Measurements from ENCODE around the gene SRPRB.
"Not testable (repeated sequence)": the region's sequence is repeated elsewhere in the genome, so short reads cannot be mapped to it uniquely, and the experiment has no call there.

SRPRB gene

DNA sequence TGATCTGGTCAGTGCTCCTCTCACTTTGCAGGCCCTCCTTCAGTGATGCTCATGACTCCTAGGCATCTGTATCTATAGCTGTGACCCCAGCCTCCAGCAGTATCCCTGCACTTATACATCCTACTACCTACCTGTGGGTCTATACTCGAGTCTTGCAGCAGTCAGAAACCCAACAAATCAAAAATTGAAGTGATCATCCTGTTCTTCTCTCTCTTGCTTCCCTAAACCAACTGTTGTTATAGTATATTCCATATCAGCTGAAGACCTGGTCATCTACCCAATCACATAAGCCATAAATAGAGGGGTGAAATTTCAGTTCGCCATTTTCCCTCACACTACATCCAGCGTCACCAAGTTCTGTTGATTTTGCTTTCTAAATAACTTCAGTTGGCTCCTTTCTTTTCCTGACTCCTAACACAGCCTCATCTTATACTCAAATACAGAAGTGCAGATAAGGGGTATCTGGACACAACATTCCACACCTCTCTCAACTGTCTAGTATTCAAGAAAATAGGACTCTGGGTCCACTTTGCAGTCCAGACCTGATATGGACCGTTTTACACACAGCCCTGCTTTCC is 25.9 kb upstream of the SRPRB start:
- no peak for DNase-seq

DNA sequence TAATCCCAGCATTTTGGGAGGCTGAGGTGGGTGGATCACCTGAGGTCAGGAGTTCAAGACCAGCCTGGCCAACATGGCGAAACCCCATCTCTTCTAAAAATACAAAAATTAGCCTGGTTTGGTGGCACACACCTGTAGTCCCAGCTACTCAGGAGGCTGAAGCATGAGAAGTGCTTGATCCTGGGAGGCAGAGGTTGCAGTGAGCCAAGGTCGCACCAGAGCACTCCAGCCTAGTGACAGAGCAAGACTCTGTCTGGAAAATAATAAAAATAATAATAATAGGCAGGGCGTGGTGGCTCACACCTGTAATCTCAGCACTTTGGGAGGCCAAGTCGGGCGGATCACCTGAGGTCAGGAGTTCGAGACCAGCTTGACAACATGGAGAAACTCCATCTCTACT is 24.9 kb upstream of the SRPRB start:
- not testable (repeated sequence) for DNase-seq

DNA sequence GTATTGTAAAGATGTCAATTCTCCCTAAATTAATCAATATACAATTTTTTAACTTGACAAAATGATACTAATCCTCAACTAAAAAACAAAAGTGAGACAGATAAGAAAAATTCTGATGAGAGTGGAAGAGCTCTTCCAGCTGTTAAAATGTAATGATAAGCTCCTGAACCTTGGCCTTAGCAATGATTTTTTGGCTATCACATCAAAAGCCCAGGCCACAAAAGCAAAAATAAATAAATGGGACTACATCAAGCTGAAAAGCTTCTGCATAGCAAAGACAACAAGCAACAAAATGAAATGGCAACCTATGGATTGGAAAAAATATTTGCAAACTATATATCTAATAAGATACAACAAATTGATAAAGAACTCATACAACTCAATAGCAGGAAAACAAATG is 24.0 kb upstream of the SRPRB start:
- no peak for DNase-seq

DNA sequence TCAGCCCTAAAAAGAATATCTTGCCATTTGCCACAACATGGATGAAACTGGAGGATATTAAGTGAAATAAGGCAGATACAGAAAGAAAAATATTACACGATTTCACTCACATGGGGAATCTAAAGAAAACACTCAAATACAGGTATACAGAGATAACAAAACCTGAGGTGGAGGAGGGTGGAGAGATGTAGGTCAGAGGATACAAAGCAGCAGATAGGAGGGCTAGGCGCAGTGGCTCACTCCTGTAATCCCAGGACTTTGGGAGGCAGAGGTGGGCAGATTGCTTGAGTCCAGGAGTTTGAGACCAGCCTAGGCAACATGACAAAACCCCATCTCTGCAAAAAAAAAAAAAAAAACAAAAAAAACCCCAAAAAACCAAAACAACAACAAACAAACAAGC is 23.2 kb upstream of the SRPRB start:
- no peak for DNase-seq

DNA sequence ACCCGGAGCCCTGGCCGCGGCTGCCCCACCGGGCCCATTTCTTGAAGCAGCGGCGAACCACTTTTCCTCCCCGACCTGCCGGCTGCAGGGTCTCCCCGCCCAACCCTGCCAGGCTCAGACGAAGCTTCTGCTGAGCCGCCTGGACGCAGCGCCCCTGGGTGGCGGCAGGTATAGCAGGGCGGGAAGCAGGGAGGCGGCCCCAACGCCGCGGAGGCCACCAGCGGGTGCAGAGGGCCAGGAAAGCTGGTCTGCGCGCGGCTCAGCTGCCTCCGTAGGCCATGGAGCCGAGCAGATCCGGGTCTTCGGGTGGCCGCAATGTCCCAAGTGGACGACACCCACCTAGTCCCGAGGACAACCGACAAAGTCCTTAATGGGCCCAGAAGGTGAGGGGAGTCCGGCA is 21.9 kb upstream of the SRPRB start:
- DNase-seq = no peak

DNA sequence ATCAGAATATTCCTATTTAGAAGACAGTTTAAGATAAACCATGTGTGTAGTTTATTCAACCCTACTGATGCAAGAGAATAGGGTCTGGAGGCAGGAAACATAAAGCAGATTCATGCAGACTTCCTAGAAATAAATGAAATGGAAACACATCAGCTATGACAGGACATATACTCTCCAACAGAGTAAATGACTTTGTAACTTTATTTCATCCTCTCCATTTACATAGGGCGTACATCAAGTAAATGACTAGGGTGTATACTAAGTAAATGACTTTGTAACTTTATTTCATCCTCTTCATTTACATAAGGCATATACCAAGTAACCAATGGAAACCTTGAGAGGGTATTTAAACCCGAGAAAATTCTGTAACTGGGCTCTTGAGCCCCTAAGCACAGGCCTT is 17.6 kb upstream of the SRPRB start:
- DNase-seq = no peak

DNA sequence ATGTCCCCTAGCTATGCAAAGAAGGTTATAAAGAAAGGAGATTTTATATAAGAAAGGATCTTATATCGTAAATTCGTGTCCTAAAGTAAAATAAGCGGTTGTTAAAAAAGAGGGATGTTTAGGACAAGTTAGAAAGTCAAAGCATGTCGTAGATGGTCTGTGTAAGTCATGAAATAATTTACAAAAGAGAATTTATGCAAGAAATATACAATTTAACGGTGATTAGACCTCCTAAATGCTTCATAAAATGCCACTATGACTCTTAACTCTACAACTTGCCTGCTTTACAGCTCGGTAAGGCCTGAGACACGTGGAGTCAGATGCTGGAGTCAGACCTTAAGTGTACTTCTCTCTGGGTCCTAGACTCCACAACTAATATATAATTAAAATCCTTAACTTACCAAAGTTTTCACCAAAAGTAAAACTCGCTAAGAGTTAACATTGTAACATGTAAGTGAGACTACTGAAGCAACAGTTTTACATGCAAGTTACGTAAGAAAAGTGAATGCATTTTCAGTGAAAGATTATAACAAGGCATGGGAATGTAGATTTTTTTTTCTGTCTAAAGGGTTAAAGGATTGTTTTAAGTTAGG is 13.3 kb upstream of the SRPRB start:
- peak; percentile 27 for DNase-seq

DNA sequence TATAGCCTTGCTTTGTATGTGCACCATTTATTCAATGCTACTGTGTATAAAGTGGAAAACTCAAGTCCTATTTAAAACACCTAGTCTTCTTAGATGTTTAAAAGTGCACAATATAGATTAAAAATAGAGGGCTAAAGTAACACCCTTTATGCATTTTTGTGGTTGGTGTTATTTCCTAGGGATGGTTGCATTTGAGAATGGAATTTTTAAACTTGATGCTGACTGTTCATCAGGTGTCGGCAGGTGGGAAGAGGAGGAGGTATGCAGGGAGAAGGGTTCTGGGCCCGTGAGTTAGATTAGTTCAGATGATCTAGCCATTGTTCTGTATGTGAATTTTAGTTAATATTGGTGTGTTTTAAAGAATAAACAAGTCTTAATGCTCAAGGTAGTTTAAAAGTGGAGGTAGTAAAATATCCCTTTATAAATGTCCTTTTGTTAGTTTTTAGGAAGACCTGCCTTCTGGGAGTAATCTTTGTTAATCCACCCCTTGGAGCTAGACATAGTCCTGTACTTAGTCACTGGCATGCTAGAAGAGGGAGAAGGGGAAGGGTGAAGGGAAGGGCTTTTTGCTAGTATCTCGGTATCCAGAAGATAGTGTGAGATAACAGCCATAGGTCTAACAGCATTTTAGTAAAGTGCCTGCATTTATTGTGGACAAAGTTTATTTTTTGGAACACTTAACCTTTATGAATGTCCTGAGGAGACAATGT is 8.1 kb upstream of the SRPRB start:
- DNase-seq = no peak

DNA sequence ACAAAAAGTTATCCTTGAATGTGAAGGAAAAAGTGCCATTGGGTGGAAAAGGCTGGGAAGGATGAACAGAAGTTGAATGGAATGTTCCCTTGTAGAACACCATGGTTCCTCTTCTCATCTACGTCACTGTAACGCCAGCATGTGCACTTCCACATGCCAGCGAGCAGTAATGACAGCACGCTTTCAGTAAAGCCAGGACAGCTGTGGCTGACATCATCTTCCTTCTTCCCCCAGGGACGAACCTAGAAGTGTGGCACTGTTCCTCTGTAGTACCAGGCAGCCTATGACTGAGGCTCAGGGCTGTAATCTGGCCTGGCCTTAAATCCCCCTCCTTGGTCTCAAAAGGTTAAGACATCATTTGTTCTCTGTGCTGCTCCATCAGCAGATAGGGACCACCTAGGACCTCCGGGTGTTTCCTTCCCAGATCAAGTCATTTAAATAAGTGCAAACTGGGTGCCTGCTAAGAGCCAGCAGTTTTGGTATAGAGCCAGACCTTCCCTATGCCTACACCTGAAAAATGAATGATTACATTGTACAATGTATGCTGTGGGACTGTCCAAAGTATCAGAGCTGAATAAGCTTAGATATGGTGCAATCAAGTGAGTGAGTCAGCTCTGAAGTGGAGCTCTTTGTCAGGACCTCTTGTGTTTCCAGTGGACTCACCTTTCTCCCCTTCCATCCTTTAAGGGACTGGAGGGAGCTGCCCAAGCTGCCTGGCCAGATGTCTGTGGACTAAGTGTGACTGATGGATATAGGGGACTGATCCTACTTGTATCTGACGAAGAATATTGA is 5.6 kb upstream of the SRPRB start:
- DNase-seq = no peak

DNA sequence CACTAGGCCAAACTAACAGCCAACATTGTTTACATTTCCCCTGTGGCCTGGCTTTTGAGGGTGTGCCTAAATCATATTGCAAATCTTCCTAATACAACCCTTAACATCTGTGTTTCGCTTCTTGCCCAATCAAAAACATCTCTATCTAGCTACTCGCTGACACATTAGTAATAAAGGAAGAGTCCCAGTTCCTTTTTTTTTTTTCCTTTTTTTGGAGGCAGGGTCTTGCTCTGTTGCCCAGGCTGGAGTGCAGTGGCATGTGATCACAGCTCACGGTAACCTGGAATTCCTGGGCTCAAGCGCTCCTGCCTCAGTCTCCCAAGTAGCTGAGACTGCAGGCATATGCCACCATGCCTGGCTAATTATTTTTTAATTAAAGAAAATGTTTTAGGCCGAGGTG is 2.1 kb upstream of the SRPRB start:
- no peak for DNase-seq

DNA sequence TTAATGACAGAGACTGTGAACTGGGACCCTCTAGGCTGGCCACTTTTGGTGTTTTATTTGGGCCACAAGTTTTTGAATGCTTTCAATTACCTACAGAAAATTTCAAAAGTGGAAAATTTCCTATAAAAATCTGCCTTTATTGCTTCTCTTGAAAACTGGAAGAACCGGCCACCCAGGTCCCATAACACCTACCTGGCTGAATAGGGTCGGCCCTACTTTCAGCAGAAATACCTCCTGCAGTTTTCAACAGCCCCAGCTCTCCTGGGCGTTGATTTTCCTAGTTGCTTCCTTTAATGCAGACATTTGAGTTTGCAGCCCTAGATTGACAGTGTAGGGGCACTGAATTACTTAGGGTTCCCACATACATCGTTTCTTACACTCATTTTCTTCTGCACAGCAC is 719 bp upstream of the SRPRB start:
- no peak for DNase-seq

DNA sequence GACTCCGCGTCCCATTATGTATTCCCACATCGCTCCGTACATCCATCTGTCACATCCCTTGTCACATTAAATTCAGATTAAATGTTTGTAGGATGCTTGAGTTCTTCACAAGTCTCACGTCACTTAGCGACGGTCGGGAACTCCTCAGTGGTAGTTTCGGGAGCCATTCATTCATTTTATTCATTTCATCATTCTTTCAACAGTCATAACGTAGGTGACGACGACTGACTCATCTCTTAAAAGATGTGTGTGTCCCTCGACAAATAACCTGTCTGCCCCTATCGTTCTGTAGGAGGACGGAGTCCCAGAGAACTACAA is 272 bp upstream of the SRPRB start:
- no peak for DNase-seq

DNA sequence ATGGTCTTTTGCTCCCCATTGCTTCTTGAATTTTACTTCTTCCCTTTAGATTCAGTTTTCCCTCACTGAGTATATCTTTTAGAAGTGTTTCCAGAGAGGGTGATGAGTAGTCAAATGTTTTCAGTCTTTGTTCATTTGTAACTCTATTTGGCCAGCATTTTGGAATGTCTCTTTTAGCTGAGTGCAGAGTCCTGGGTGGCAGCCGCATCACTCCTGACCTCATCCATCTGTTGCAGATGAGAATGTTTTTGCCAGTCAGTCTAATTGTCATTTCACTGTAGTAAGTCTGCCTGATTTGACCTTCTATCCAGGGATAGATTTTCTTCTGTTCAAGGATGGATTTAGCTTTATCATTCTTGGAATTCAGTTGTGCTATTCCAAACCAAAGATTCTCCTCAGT is 7.3 kb downstream of the SRPRB start:
- DNase-seq = no peak

DNA sequence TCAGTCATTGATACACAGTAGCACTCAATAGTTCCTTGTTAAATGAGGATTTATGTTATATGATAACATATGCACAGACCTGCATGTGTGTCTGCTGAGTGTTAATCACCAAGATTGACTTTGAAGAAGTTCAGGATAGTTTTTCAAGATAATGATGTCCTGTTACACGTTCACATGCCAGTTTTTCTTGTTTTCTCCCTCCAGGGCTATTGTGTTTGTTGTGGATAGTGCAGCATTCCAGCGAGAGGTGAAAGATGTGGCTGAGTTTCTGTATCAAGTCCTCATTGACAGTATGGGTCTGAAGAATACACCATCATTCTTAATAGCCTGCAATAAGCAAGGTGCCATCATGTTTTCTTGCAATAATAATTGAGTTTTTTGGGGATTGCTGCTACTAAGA is 9.8 kb downstream of the SRPRB start:
- no peak for DNase-seq

DNA sequence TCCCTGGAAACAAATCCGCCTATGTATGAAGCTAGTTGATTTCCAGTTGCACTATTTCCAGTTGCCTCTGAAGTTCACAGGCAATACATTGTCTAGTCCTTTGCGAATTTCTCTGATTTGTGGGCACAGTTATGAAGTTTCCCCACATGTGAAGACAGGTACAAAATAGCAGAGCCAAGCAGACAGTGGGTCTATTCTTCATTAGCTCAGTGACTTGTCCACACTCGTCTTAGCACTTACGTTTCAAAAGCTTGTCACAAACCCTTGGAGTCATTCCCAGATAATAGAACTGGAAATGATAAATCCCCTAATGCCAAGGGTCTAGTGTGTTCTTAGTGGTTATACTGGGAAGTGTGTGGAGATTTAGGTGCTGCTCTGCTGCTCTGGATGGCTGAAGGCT is 14.5 kb downstream of the SRPRB start:
- DNase-seq = no peak

DNA sequence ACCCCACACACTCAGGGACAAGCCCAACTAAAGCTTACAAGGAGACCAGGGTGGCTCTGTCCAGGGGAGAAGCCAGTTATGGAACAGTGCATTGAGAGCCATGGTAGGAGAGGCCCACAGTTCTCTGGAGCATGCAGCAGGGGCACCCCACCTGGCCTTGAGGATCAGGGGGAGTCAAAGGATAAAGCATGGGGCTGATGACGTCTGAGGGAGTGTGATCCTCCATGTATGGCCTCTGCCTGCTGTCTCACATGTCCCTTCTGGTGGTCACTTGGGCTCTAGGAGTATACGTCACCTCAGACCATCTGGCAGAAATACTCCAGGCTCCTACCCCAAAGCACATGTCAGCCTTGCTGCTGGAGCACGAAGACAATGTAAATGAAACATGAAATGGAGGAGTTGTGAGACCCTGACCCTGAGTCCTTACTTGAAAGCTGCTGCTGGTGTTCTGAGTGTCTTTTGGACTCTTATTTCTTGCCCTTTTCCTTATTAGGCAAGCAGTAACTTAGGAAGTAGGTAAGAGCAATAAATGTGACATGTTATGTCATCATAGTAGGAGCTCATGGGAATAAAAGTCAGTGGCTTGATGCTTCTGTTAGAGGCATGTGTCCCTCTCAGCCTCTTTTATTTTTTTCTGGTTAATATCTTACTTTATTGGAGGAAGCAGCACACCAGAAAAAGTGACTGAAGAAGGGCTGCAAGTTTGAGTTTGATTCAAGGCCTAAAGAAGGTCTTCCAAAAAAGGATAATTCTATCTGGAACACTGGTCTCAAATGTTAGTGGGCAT is 15.5 kb downstream of the SRPRB start:
- no peak for DNase-seq

DNA sequence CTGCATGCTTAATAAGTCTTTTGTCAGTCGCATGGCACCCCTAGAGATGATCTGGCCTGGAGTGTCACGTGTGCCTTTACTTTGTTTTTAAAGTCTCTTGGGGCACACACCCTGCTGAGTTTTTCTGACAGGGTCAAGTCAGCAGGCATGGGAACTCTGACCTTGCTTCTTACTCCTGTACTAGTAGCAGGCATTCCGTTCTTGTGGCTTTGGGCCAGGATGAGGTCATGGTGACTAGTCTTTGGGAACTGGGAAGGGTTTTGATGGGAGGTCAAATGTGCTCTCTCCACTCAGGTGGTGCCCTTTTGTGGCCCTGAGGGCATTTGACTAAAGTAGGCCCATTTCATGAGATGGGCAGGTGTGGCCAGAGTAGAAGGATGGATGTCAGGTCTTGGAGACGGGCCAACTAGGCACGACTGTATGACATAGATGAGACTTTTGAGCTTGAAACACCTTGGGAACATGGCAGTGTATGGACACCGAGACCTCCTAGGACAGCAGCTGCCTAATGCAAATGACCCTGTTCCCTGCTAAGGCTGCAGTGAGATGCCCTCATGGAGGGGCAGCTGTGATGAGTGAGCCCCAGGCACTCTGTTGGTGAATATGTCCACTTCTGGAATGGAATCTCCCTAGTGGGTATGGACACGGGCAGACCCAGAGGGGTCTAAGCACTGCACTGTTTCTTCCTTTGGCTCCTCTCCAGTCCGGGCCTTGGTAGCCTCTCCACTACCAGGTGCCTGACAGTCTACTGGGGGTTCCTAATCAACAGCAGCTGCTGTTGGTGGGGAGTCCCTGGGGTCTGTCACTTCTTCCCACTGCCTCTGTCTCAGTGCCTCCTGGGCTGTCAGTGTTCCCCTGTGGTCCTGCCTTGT is 16.4 kb downstream of the SRPRB start:
- DNase-seq = peak; percentile 52

DNA sequence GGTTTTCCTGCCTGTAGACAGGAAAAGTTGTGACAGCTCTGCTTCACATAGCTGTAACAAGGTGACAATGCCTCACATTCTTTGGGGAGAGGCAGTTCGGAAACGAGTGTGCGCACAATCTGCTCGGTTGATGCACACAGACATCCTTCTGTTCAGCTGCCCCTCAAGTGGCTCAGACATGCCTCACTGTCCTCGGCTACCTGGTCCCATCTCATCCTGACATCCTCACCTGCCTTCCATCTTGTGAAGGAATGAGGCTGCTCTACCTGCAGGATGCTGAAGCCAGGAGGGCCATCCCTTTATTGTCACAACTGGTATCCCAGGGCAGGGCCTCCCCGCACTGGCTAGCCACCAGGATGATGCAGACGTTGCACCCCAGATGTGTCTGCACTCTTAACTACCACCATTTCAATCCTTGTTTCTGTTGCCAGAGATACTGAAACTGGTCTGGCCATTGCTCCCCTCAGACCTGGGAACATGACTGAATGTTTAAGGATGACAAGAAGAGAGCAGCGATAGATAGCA is 19.4 kb downstream of the SRPRB start:
- DNase-seq = no peak

DNA sequence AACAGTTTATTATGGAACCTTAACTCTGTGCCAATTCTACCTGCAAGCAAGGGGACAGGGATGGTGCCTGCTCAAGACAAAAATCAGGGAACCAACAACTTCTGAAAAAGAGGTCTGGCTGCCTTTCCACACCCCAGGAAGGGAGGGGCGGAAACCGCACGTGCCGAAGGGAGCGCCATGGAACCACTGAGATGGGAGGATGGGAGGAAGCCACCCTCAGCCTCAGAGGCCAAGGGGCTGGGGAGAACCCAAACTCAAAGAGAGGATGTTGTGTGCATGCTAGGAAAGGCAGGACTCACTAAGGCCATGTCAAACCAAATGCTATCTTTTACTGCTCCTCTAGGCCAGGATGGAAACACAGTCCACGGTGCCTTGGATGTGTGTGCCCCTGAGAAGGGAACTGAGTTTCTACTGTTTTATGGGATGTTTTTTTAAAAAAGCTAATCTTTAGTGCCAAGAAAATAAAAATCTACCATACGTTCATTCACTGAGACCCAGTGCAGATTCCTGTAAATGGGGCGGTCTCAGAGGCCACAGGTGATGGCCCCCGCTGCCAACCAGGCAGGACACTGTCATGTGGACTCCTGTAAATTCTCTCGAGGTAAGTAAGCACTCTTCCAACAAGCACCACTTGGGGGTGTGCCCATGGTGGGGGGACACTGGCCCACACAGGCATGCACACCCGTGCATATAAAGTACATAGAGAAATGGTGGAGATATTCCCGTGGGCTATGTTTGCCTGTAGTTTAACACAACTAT is 20.5 kb downstream of the SRPRB start:
- no peak for DNase-seq

DNA sequence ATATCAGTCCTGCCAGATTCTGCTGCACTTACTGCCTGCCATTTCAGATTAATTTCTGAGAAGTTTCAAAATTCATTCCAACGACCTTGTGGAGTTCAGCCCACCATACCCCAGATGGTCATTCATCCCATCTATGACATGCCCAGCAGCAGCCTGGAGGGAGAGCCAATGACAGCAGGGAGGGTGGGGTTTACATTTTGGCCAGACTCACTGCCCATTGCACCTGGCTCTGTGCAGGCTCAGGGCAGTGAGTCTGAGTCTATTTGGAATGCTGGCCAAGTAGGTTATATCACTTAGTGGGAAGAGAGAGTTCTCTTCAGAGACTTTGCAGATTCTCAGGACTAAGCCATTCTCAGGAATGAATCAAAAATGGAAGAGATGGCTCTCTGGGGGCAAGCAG is 21.5 kb downstream of the SRPRB start:
- DNase-seq = no peak

DNA sequence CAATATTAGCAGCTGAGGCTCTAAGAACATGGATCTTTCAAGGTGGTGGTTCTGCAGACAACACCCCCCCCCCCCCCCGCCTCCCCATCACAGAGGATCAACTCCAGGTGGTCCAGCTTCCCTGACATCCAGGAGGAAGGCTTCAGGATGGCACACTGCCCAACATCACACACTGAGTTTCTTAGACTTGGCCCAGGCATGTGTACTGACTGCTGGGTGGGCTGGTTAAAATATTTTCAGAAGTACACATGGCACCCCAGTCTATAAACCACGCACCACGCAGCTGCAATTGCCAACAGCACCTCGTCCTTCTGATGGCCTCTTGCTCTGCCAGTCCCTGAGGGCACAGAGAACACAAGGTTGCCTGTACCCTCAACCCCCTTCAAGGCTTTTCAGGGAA is 22.1 kb downstream of the SRPRB start:
- DNase-seq = no peak
